Left lung (tissue), 10 donors: ENCODE results near the gene FXYD2. TPM values are rescaled to one million over a fixed set of nuclear protein-coding genes. Genes with fewer than 3 reads are reported as not detected.

ENCODE experiments used
- ATAC-seq: fragments of 200-7000 bp; cut with Tn5 transposase; one replicate; pipeline ENCODE4 v1.9.1; 2020; ENCODE audit warnings: moderate library complexity
- DNase-seq, 4 donors: peaks; one replicate each; pipeline ENCODE4 v3.0.0-alpha.2; 2013 to 2020
- H3K27ac ChIP-seq, 2 donors: fragments of 200-600 bp; sonication (generic) in 1 of 2; one replicate each; pipeline versions ENCODE4 v1.5.0 to v1.8.0; 2020 to 2021
- H3K27me3 ChIP-seq, 2 donors: fragments of 200-600 bp; sonication (generic) in 1 of 2; one replicate each; pipeline versions ENCODE4 v1.5.0 to v1.8.0; 2020 to 2021
- H3K36me3 ChIP-seq, 2 donors: fragments of 200-600 bp; sonication (generic) in 1 of 2; one replicate each; pipeline versions ENCODE4 v1.5.0 to v1.8.0; 2020 to 2021
- H3K4me1 ChIP-seq, 2 donors: fragments of 200-600 bp; one replicate each; pipeline ENCODE4 v1.8.0; 2021
- H3K4me3 ChIP-seq, 2 donors: fragments of 200-600 bp; sonication (generic) in 1 of 2; one replicate each; pipeline versions ENCODE4 v1.5.0 to v1.8.0; 2020 to 2021; ENCODE audit warnings: mild to moderate bottlenecking in 1 of 2
- H3K9me3 ChIP-seq, 2 donors: fragments of 200-600 bp; sonication (generic) in 1 of 2; one replicate each; pipeline versions ENCODE4 v1.5.0 to v1.8.0; 2020 to 2021
- CTCF ChIP-seq, 2 donors: fragments of 200-600 bp; sonication (generic) in 1 of 2; IDR thresholded peaks; one replicate each; pipeline versions ENCODE4 v1.5.0 to v1.8.0; 2021; ENCODE audit warnings: antibody characterized with exemption in 2 of 2
- intact Hi-C, 2 donors: fragments of 100-400 bp; cut with DNase I; formaldehyde crosslinking; loops; one replicate each; pipeline versions ENCODE4 v1.11.2 to v1.14.2; 2022
- polyA plus RNA-seq, 6 donors: library from polyadenylated mRNA; unstranded; fragments of 120-200 nt; gene quantifications; one replicate each; pipeline ENCODE4 v1.2.1, GENCODE V29; 2013; ENCODE audit not compliant: insufficient read length in 6 of 6
- total RNA-seq, 2 donors: library from RNA; stranded (reverse); fragmentation: NEBNext Ultra II Directional; extraction: Animal tissue kit (Norgen Biotek cat#: 25700); gene quantifications; one replicate each; pipeline ENCODE4 v1.2.1, GENCODE V29; 2021
- donor health status: DM: no; HTN: yes; CAD: no.
- donor health status: DM: no; HTN: no; CAD: no.

Gene FXYD2
- total and polyA plus RNA-seq, 8 donors: 1.2 to 9.2 (median 5.4) TPM

- H3K4me1 ChIP-seq: peaks cover 8 to 65% of the 10 kb centered on the region in 2 donors
- intact Hi-C loops: loop anchor here in 1 of 2 donors (5.0 kb wide), 1 partner anchor 229 kb away; no protein-coding TSS in a partner anchor
- TF ChIP-seq CTCF (IDR thresholded peaks at IDR 0.05): peak in 1 of 2 donors; percentile 24
- ATAC-seq: peak; percentile 19
- DNase-seq: peak in 2 of 4 donors; percentile 46 to 83
- no peaks in the 10 kb centered on the region for H3K9me3 ChIP-seq
- H3K4me3 ChIP-seq: no peak overlapping the region
- peak overlapping the region; percentile 57 to 68 for H3K27ac ChIP-seq
- no peaks in the 10 kb centered on the region for H3K27me3 ChIP-seq
- no peaks in the 10 kb centered on the region for H3K36me3 ChIP-seq
Observed at GRCh38 chr11:117823294-117823945, 1.1 kb downstream of the FXYD2 start.

GRCh38 chr11:117822074-117823033 lies 2.2 kb downstream of the FXYD2 start:
- Histone ChIP-seq H3K27me3 (no peaks in the 10 kb centered on the region), H3K4me1 (peaks cover 8 to 66% of the 10 kb centered on the region in 2 donors), H3K9me3 (no peaks in the 10 kb centered on the region), H3K27ac (no peak overlapping the region), H3K36me3 (no peaks in the 10 kb centered on the region), H3K4me3 (no peak overlapping the region)
- intact Hi-C loops: loop anchor here in 1 of 2 donors (5.0 kb wide), 1 partner anchor 230 kb away; no protein-coding TSS in a partner anchor
- DNase-seq: peak in 1 of 4 donors; percentile 87
- no peak for ATAC-seq
- peak; percentile 53 to 57 for TF ChIP-seq CTCF (IDR thresholded peaks at IDR 0.05)

DNA sequence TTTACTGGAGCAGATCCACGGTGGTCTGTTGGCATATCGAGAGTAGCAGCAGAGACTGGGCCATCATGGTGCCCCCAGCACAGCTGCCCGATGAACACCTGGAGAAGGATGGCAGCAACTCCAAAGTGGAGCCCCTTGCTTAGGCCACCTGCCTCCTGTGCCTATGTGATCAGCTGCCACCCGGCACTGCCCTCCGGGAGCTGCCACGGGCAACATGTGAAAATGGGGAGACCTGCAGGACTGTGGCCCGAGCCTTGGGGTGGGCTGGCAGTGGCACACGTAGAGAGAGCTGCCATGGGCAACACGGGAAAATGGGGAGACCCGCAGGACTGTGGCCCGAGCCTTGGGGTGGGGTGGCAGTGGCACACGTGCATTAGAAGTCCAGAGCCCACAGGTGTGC lies 3.1 kb downstream of the FXYD2 start:
- no peak overlapping the region for H3K27ac ChIP-seq
- H3K4me3 ChIP-seq: no peak overlapping the region
- no peaks in the 10 kb centered on the region for H3K9me3 ChIP-seq
- H3K36me3 ChIP-seq: no peaks in the 10 kb centered on the region
- intact Hi-C loops: loop anchor here in 1 of 2 donors (5.0 kb wide), 1 partner anchor 231 kb away; no protein-coding TSS in a partner anchor
- no peaks in the 10 kb centered on the region for H3K27me3 ChIP-seq
- ATAC-seq: no peak
- DNase-seq: no peak
- H3K4me1 ChIP-seq: peaks cover 14 to 75% of the 10 kb centered on the region in 2 donors
- TF ChIP-seq CTCF (IDR thresholded peaks at IDR 0.05): no peak

GRCh38 chr11:117820516-117820915 lies 4.0 kb downstream of the FXYD2 start:
- no peaks in the 10 kb centered on the region for H3K36me3 ChIP-seq
- H3K9me3 ChIP-seq: no peaks in the 10 kb centered on the region
- no peak for TF ChIP-seq CTCF (IDR thresholded peaks at IDR 0.05)
- no peak overlapping the region for H3K27ac ChIP-seq
- no peaks in the 10 kb centered on the region for H3K27me3 ChIP-seq
- DNase-seq (peak in 1 of 4 donors; percentile 18), ATAC-seq (no peak)
- H3K4me1 ChIP-seq: peaks cover 14 to 77% of the 10 kb centered on the region in 2 donors
- H3K4me3 ChIP-seq: no peak overlapping the region
- intact Hi-C loops: loop anchor here in 1 of 2 donors (5.0 kb wide), 1 partner anchor 232 kb away; no protein-coding TSS in a partner anchor
